Suprapubic skin (tissue), 4 donors: ENCODE measurements around the gene APMAP. TPM values are rescaled to one million over a fixed set of nuclear protein-coding genes. Genes with fewer than 3 reads are reported as not detected.

ENCODE experiments used
- DNase-seq, 2 donors: peaks; one replicate each; pipeline ENCODE4 v3.0.0-alpha.2; 2019; ENCODE audit warnings: low spot score in 2 of 2
- H3K27ac ChIP-seq: fragments of 200-600 bp; sonication (generic); one replicate; pipeline ENCODE4 v1.5.1; 2019
- H3K27me3 ChIP-seq: fragments of 200-600 bp; sonication (generic); one replicate; pipeline ENCODE4 v1.5.1; 2019
- H3K36me3 ChIP-seq: fragments of 200-600 bp; sonication (generic); one replicate; pipeline ENCODE4 v1.5.1; 2019
- H3K4me1 ChIP-seq: fragments of 200-600 bp; sonication (generic); one replicate; pipeline ENCODE4 v1.5.1; 2019
- H3K4me3 ChIP-seq: fragments of 200-600 bp; sonication (generic); one replicate; pipeline ENCODE4 v1.5.1; 2019; ENCODE audit warnings: mild to moderate bottlenecking
- H3K9me3 ChIP-seq: fragments of 200-600 bp; sonication (generic); one replicate; pipeline ENCODE4 v1.5.1; 2019
- CTCF ChIP-seq, 2 donors: fragments of 200-600 bp in 1 of 2; fragments of 450-650 bp in 1 of 2; sonication (generic) in 1 of 2; IDR thresholded peaks; one replicate each; pipeline ENCODE4 v1.5.1; 2016 to 2019; ENCODE audit warnings: antibody characterized with exemption in 2 of 2, mild to moderate bottlenecking in 1 of 2, moderate library complexity in 1 of 2
- EP300 ChIP-seq: sonication (generic); formaldehyde crosslinking; IDR thresholded peaks from one replicate; pipeline ENCODE4 v1.6.1; 2017; ENCODE audit warnings: antibody characterized with exemption
- POLR2A ChIP-seq, 2 donors: fragments of 450-650 bp; IDR thresholded peaks; one replicate each; pipeline ENCODE4 v1.6.1; 2017; ENCODE audit warnings: antibody characterized with exemption in 2 of 2, mild to moderate bottlenecking in 2 of 2, moderate library complexity in 2 of 2
- POLR2AphosphoS5 ChIP-seq, 3 donors: sonication (generic); formaldehyde crosslinking; IDR thresholded peaks; one replicate each; pipeline ENCODE4 v1.6.1; 2017; ENCODE audit warnings: antibody characterized with exemption in 3 of 3
- WGBS: methylation state at CpG from one replicate; pipeline ENCODE4 v1.1.5; 2018; 5-methylcytosine and 5-hydroxymethylcytosine counted together
- total RNA-seq, 4 donors: library from RNA; depleted of rRNA; stranded (reverse); fragments of >200 nt; gene quantifications; one replicate each; pipeline ENCODE4 v1.1.0, GENCODE V29; 2016

The APMAP gene
- total RNA-seq, 4 donors from 2014 or later: 61.8 to 89.3 (median 69.9) TPM

DNA sequence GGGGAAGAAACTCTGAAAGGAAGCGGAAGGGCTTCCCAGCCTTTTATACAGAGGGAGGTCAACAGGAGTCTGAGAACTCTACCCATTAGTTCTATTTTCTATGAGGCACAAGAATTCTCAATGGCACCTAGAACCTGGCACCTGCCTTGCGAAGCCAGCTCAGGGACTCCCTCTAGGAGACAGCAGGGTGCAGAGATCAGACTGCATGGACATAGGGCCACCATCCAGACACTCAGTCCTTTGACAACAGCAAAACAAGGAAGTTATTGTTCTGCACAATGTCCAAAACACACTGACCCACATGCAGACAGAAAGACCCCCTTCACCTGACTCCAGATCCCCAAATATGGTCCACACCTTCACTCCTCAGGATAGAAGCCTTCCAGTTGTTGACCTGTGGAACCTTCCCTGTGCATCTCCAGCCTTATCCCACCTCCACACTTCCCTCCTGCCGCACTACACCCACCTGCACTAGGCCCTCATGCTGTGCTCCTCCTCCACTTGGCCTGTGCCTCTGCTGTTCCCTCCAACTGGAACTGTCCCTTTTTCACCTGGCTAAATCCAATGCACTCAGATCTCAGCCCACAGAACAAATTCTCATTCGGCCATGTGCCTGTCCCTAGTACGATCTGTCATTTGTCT lies 37.6 kb upstream of the APMAP start:
- no peaks in the 10 kb centered on the region for H3K27me3 ChIP-seq
- 92% methylated on average over 5 of the region's 5 CpGs for WGBS
- no peak for DNase-seq
- H3K4me1 ChIP-seq: peaks cover 27% of the 10 kb centered on the region
- no peak overlapping the region for H3K27ac ChIP-seq
- peaks cover 7% of the 10 kb centered on the region for H3K36me3 ChIP-seq
- no peaks in the 10 kb centered on the region for H3K9me3 ChIP-seq
- no peak overlapping the region for H3K4me3 ChIP-seq
- TF ChIP-seq POLR2AphosphoS5 (IDR thresholded peaks at IDR 0.05): no peak
- no peak for TF ChIP-seq CTCF (IDR thresholded peaks at IDR 0.05)
- TF ChIP-seq POLR2A (IDR thresholded peaks at IDR 0.05): no peak

- Histone ChIP-seq H3K27me3 (no peaks in the 10 kb centered on the region), H3K4me1 (peaks cover 23% of the 10 kb centered on the region), H3K27ac (no peak overlapping the region), H3K4me3 (no peak overlapping the region), H3K36me3 (peaks cover 15% of the 10 kb centered on the region), H3K9me3 (no peaks in the 10 kb centered on the region)
- peak in 1 of 2 donors; percentile 50 for DNase-seq
- WGBS: 96% methylated on average over 2 of the region's 4 CpGs
- TF ChIP-seq POLR2A (IDR thresholded peaks at IDR 0.05): no peak
Observed at GRCh38 chr20:25025986-25026605, 33.5 kb upstream of the APMAP start.

GRCh38 chr20:25025091-25025861 lies 32.7 kb upstream of the APMAP start:
- 93% methylated on average over 14 of the region's 14 CpGs for WGBS
- Histone ChIP-seq H3K4me3 (no peak overlapping the region), H3K4me1 (peaks cover 28% of the 10 kb centered on the region), H3K36me3 (peaks cover 21% of the 10 kb centered on the region), H3K9me3 (no peaks in the 10 kb centered on the region), H3K27ac (no peak overlapping the region), H3K27me3 (no peaks in the 10 kb centered on the region)
- peak; percentile 19 to 23 for DNase-seq
- no peak for TF ChIP-seq EP300
- no peak for TF ChIP-seq CTCF (IDR thresholded peaks at IDR 0.05)
- no peak for TF ChIP-seq POLR2AphosphoS5 (IDR thresholded peaks at IDR 0.05)
- TF ChIP-seq POLR2A (IDR thresholded peaks at IDR 0.05): no peak

- peak in 1 of 2 donors; percentile 61 for DNase-seq
- TF ChIP-seq POLR2A (IDR thresholded peaks at IDR 0.05) (no peak), POLR2AphosphoS5 (IDR thresholded peaks at IDR 0.05) (no peak), EP300 (no peak), CTCF (IDR thresholded peaks at IDR 0.05) (no peak)
- Histone ChIP-seq H3K4me1 (peaks cover 39% of the 10 kb centered on the region), H3K27ac (no peak overlapping the region), H3K27me3 (no peaks in the 10 kb centered on the region), H3K9me3 (no peaks in the 10 kb centered on the region), H3K4me3 (no peak overlapping the region), H3K36me3 (peaks cover 13% of the 10 kb centered on the region)
- 90% methylated on average over 2 of the region's 4 CpGs for WGBS
Observed at GRCh38 chr20:25024171-25024570, 31.6 kb upstream of the APMAP start.

DNA sequence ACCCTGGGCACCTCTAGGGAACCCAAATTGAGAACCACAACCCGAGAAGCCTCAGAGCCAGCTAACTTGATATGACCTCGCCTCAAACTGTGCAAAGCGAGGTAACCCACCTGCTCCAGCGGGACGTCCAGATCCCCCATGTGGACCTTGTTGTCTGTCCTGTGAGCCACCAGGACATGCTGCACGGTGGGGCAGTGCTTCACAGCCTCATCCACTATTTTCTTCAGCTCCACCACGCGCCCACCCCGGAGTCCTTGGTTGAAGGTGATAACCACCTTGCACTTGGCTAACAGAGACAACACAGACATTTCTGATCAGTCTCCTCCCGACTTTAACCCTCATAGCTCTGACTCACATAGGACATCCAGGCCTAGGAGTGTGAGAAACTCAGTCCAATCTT lies 30.8 kb upstream of the APMAP start:
- WGBS: 81% methylated on average over 7 of the region's 10 CpGs
- Histone ChIP-seq H3K4me3 (no peak overlapping the region), H3K27me3 (no peaks in the 10 kb centered on the region), H3K27ac (no peak overlapping the region), H3K9me3 (no peaks in the 10 kb centered on the region), H3K4me1 (peaks cover 47% of the 10 kb centered on the region), H3K36me3 (peaks cover 14% of the 10 kb centered on the region)
- TF ChIP-seq POLR2AphosphoS5 (IDR thresholded peaks at IDR 0.05): no peak
- peak; percentile 40 to 68 for DNase-seq

GRCh38 chr20:25022680-25023079 lies 30.1 kb upstream of the APMAP start:
- H3K27me3 ChIP-seq: no peaks in the 10 kb centered on the region
- no peak for TF ChIP-seq EP300
- TF ChIP-seq POLR2A (IDR thresholded peaks at IDR 0.05): no peak
- 69% methylated on average over 7 of the region's 11 CpGs for WGBS
- peak; percentile 67 to 77 for DNase-seq
- peaks cover 54% of the 10 kb centered on the region for H3K4me1 ChIP-seq
- no peak overlapping the region for H3K4me3 ChIP-seq
- H3K36me3 ChIP-seq: peaks cover 18% of the 10 kb centered on the region
- no peaks in the 10 kb centered on the region for H3K9me3 ChIP-seq
- no peak overlapping the region for H3K27ac ChIP-seq
